ENCODE measurements around the gene EFHC1. TPM values are rescaled to one million over a fixed set of nuclear protein-coding genes. Genes with fewer than 3 reads are reported as not detected.

The EFHC1 gene
- total RNA-seq, 1 donor from 2014 or later: 59.8 TPM

- Mint-ChIP-seq H3K36me3 (peaks cover 21% of the 10 kb centered on the region), H3K4me3 (no peak overlapping the region), H3K27ac (no peak overlapping the region), H3K4me1 (peaks cover 17% of the 10 kb centered on the region), H3K27me3 (ENCODE audit: insufficient read depth, low read depth) (no peaks in the 10 kb centered on the region), H3K9me3 (peaks cover 9% of the 10 kb centered on the region)
- H3K9me3 ChIP-seq (ENCODE audit: low read depth): no peaks in the 10 kb centered on the region
- no peaks in the 10 kb centered on the region for H3K36me3 ChIP-seq
- peaks cover 28% of the 10 kb centered on the region for H3F3A ChIP-seq (ENCODE audit: low read depth)
- no peak for DNase-seq (ENCODE audit: low spot score)
- H3K27me3 ChIP-seq: no peaks in the 10 kb centered on the region
- no peak overlapping the region for H3K4me3 ChIP-seq
- TF ChIP-seq CTCF (IDR thresholded peaks at IDR 0.05) (no peak), EZH2phosphoT487 (IDR thresholded peaks at IDR 0.05) (no peak), EZH2 (IDR thresholded peaks at IDR 0.05) (no peak)
- H2AFZ ChIP-seq (replicated peaks): no peak overlapping the region
- H3K4me2 ChIP-seq: no peak overlapping the region
- no peak overlapping the region for H3K9ac ChIP-seq
- H3K4me1 ChIP-seq: peaks cover 24% of the 10 kb centered on the region
- peaks cover 8% of the 10 kb centered on the region for H3K79me2 ChIP-seq (ENCODE audit: low read depth)
- H3K27ac ChIP-seq: no peak overlapping the region
- H4K20me1 ChIP-seq (ENCODE audit: low read depth): peaks cover 3% of the 10 kb centered on the region
Measured at GRCh38 chr6:52374247-52374646, 45.9 kb upstream of the EFHC1 start.

GRCh38 chr6:52375780-52376556, 44.2 kb upstream of the EFHC1 start:
- TF ChIP-seq CTCF (IDR thresholded peaks at IDR 0.05) (no peak), EZH2phosphoT487 (IDR thresholded peaks at IDR 0.05) (no peak), EZH2 (IDR thresholded peaks at IDR 0.05) (no peak)
- Histone ChIP-seq H3K9me3 (ENCODE audit: low read depth) (no peaks in the 10 kb centered on the region), H3K4me1 (peaks cover 24% of the 10 kb centered on the region), H3K27ac (no peak overlapping the region), H4K20me1 (ENCODE audit: low read depth) (peaks cover 3% of the 10 kb centered on the region), H3K36me3 (no peaks in the 10 kb centered on the region), H2AFZ (replicated peaks) (no peak overlapping the region), H3K4me3 (no peak overlapping the region), H3K4me2 (no peak overlapping the region), H3K27me3 (no peaks in the 10 kb centered on the region), H3K79me2 (ENCODE audit: low read depth) (peaks cover 8% of the 10 kb centered on the region), H3F3A (ENCODE audit: low read depth) (peaks cover 28% of the 10 kb centered on the region), H3K9ac (no peak overlapping the region)
- Mint-ChIP-seq H3K4me1 (peaks cover 17% of the 10 kb centered on the region), H3K9me3 (peaks cover 9% of the 10 kb centered on the region), H3K36me3 (peaks cover 26% of the 10 kb centered on the region), H3K4me3 (no peak overlapping the region), H3K27ac (no peak overlapping the region), H3K27me3 (ENCODE audit: insufficient read depth, low read depth) (no peaks in the 10 kb centered on the region)
- no peak for DNase-seq (ENCODE audit: low spot score)

DNA sequence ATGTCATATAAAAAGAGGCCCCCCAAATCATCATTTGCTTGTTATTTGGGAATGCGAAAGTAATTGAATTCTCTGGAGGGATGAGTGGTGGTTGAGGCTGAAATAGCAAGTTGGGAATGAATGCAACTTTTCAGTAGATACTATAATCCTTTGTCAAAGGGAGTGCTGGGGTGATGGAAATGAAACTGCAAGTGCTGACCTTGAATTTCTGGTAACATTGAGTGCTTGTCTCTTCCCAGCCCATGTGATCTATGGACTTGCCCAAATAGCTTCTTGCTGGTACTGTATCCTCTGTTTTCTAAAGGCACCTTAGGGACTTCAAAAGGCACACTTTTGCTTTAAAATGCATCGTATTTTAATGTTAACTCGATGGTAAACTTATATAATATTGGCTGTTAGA, 43.4 kb upstream of the EFHC1 start:
- no peaks in the 10 kb centered on the region for H3K27me3 ChIP-seq
- Mint-ChIP-seq H3K27ac (no peak overlapping the region), H3K36me3 (peaks cover 31% of the 10 kb centered on the region), H3K4me1 (peaks cover 17% of the 10 kb centered on the region), H3K4me3 (no peak overlapping the region), H3K27me3 (ENCODE audit: insufficient read depth, low read depth) (no peaks in the 10 kb centered on the region), H3K9me3 (peaks cover 9% of the 10 kb centered on the region)
- peaks cover 3% of the 10 kb centered on the region for H4K20me1 ChIP-seq (ENCODE audit: low read depth)
- H3K4me1 ChIP-seq: peaks cover 22% of the 10 kb centered on the region
- H3K4me3 ChIP-seq: no peak overlapping the region
- no peak overlapping the region for H2AFZ ChIP-seq (replicated peaks)
- no peaks in the 10 kb centered on the region for H3K36me3 ChIP-seq
- no peak overlapping the region for H3K9ac ChIP-seq
- TF ChIP-seq CTCF (IDR thresholded peaks at IDR 0.05): no peak
- TF ChIP-seq EZH2phosphoT487 (IDR thresholded peaks at IDR 0.05): no peak
- TF ChIP-seq EZH2 (IDR thresholded peaks at IDR 0.05): no peak
- H3K4me2 ChIP-seq: no peak overlapping the region
- no peak for DNase-seq (ENCODE audit: low spot score)
- peaks cover 25% of the 10 kb centered on the region for H3F3A ChIP-seq (ENCODE audit: low read depth)
- H3K79me2 ChIP-seq (ENCODE audit: low read depth): peaks cover 8% of the 10 kb centered on the region
- no peak overlapping the region for H3K27ac ChIP-seq
- H3K9me3 ChIP-seq (ENCODE audit: low read depth): no peaks in the 10 kb centered on the region

Measured in neural progenitor cell (in vitro differentiated cells).